HG02973 (cell line): ENCODE data around the gene CEP85L.

Source experiments
- ATAC-seq: cut with Tn5 transposase; IDR thresholded peaks from one replicate; pipeline ENCODE4 v1.9.1; 2021; ENCODE audit warnings: moderate library complexity; ENCODE audit not compliant: unreplicated experiment

Gene CEP85L

DNA sequence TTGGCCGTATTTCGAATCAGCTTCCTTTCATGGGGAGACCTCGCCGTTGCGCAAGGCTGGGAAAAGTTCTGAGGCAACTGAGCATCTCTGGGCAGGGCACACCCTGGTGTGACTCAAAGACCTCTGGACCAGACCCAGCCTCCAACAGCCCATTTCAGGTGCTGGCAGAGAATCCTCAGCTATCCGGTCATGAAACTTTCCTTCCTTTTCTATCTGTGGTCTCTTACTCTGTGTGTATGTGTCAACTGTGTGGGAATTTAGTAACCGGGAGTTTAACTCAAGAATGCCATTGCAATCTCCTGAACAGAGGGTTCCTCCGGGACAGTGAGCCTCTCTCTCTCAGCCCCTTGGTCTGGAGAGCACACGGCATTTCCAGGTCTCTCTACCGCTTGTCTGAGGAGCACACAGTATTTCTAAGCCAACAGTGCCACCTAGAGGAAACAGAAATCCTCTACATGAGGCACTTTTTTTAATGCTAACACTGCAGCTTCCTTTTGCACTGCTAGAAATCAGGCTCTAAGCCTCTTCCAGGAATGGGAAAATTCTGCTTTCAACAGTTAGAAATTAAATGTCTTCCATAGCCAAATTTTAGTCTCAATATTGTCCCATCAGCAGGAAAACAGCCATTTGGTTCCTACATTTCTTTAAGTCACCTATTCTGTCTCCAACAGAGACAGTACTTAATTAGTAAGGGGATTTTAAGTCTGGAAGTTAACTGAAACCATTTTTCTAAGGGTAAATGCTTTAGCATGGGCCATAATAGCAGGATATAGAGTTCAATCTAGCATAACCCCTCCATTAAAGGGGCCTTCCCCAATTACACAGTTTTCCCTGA, 70.6 kb downstream of the CEP85L start:
- no peak for ATAC-seq

DNA sequence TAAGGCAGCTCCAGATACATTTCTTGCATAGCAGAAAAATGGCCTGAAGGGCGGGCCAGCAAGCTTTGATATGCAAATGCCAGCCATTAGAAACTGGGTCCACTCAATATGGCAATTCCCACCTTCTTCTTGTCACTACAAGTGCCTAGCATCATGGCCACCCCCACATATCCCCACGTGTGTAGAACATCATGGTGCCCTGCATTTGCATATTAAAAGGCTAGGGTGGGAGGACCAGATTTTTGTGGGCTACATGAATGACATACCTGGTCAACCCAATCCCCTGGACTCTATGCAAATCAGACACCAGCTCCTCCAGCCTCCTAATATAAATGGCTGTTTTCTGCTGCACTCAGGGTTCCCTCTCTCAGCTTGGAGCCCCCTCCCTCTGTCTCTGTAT, 71.6 kb downstream of the CEP85L start:
- ATAC-seq, result no peak

DNA sequence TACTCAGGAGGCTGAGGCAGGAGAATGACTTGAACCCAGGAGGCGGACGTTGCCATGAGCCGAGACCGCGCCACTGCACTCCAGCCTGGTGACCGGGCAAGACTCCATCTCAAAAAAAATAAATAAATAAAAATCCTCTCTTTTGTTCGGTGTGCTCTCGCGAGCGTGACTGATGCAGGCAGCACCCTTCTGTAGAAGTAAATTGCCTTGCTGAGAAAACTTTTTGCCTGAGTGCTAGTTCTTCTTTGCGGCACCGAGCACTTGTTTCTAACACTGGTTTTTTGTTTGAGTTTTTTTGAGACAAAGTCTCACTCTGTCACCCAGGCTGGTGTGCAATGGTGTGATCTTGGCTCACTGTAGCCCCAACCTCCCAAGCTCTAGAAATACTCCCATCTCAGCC, 72.8 kb downstream of the CEP85L start:
- ATAC-seq, result no peak

DNA sequence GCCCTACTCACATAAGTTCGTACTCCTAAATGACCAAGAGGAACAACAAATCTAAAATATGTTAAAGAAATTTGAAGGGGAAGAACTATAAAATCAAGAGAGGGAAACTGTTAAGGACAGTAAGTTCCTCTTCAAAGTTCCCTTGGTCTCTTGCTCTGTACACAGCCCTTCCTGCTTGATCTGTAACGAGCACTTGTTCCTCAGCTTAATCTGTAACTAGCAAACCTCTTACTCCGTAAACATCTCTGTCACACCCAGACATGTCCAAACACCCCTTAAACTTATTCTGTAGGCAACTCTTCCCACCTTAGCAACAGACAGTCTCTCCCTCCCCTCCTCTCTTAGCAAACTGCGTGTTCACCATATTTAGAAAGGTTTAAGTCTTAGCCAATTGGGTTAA, 73.4 kb downstream of the CEP85L start:
- no peak for ATAC-seq

DNA sequence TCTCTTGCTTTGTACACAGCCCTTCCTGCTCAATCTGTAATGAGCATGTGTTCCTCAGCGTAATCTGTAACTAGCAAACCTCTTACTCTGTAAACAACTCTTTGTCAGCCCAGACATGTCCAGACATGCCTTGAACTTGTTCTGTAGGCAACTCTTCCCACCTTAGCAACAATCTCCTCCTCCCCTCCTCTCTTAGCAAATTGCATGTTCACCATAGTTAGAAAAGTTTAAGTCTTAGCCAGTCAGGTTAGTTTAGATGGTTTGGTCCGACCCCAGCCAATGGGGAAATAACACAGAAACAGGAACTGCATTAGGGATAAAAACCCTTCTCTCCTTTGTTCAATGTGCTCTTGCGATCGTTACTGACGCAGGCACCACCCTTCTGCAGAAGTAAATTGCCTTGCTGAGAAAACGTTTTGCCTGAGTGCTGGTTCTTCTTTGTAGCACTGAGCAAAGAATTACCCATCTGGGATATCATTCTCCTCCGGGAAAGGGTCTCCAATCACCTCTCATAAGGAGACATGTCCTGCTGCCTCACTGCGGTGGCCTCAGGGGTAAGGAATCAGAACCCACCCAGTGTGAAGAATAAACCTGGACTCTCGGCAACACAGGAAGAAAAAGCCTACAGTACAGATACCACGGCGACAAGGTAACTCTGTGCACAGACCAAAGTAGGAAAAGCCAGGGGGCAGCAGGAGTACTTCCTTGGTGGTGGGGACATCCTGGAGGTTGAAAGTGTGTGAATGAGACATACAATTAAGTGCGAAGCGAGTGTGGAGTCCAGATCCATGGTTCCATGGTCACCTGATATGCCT, 77.1 kb downstream of the CEP85L start:
- no peak for ATAC-seq

DNA sequence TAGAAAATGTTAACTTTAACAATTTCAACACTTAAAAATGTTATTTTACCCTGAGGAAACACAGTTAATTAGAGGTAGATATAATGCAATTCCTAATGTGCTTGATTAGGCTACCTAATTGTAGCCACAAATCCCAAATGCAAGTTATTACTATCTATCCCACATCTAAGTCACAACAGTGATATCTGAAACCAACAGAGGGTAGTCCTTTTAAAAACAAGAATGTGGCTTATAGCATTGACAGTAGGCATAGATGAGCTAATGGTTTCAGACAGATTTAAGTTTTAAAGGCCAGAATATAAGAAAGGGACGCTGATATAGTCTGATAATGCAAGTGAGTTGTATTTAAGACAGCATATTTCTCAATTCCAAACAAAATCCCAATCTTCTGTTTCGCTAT, 80.3 kb downstream of the CEP85L start:
- ATAC-seq, result no peak

DNA sequence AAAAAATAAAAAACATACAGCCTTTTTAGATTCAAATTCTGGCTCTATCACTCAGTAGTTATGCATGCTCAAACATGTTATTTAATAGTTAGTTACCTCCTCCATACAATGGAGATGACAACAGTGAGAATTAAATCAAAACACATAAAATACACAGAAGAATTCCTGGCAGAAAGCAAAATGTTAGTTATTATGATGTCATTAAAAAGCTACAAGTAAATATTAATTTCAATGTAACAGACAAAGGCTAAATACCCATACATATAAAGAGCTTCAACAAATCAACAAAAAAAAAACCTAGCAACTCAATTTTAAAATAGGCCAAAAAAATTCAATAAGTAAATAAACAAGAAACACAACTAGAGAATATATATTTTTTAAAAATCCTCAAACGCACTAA, 81.9 kb downstream of the CEP85L start:
- ATAC-seq, result no peak

DNA sequence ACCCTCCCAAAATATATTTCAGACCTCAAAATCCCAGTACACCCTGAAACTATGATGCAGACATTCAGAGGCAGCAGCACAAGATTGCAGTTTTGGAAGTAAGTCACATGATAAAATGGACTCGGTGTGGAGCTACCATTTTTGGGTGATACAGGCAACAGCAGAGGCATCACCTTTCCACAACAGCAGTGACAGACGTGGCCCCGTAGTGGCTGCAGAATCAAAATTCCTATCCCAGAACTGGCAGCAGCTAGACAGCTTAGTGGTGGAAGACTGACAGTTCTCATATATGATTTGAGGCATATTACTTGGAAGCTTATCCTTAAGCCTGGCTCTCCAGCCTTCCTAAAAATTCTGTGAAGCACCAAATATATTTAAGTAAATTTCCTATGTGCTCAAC, 83.4 kb downstream of the CEP85L start:
- ATAC-seq, result no peak

DNA sequence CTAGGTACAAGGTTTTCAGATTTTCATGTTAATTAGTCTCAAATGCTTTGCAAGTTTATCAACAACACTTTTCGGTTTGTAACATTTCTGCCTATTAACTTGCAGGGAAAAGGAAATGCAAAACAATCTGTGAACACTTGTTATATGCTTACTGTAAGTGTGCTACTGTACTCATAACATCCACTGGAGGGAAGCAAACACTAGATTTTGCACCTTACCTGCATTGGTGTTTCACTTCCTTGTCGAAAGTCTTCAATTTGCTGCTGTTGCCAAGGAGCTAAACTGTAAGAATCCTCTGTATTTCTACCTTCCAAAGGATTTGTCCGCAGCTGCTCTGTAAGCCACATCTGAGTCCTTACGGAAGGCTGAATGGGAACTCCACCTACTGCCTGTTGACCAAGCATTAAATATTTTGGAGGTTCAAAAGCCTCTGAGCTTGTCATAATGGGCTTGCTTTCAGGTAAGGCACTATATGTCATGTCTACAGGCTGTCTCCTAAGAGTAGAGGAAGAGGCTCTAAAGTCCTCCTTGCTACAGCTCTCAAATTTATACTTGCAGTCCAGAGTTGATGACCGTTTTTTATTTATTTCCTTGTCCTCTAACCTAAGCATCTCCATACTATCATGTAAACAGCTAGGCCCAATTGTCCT, 86.0 kb downstream of the CEP85L start:
- ATAC-seq, result peak; percentile 96

DNA sequence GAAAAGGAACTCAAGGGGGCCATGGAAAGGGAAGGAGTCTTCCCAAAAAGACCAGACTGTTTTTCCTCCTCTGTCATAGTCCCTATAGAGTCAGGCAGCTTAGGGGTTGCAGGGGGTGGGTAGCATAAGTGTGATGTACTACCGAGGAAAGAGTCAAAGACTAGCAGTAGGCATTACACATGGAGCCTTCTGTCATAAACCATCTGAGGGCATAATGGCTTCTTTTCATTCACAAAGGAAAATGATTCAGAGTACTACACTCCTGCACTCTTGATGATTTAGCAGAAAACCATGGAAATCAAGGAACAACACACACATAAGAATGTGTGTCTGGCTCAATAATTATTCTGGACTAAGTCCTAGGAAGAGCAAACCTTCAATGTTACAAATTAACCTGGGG, 88.4 kb downstream of the CEP85L start:
- no peak for ATAC-seq

DNA sequence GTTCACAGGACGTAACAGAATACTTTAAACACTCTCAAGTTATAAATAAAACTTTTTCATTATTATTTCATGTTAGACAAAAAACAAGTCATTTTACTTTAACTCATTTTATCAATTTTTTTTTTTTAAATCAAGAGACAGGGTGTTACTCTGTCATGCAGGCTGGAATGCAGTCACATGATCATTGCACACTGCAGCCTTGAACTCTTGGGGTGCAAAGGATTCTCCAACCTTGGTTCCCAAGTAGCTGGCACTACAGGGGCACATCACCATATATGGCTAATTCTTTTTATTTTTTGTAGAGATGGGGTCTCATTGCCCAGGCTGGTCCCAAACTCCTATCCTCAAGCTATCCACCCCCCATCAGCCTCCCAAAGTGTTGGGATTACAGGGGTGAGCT, 89.1 kb downstream of the CEP85L start:
- no peak for ATAC-seq

DNA sequence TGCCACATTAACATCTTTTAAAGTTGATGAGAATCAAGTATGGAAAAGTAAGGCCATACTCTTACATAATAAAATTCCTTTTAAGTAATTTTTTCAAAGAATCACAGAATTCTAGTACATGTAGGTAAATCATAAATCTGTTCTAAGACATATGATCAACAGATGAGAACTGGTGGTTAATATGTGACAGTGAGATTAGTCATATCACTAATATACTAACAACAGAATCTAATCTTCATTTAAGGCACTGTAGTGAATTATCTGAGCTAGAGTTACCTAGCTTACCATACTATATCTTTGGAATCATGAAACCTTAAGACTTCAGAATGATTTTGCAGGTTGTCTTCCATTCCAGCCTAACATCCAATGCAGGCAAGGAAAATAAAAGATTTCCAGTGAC, 91.7 kb downstream of the CEP85L start:
- ATAC-seq, result peak; percentile 85

DNA sequence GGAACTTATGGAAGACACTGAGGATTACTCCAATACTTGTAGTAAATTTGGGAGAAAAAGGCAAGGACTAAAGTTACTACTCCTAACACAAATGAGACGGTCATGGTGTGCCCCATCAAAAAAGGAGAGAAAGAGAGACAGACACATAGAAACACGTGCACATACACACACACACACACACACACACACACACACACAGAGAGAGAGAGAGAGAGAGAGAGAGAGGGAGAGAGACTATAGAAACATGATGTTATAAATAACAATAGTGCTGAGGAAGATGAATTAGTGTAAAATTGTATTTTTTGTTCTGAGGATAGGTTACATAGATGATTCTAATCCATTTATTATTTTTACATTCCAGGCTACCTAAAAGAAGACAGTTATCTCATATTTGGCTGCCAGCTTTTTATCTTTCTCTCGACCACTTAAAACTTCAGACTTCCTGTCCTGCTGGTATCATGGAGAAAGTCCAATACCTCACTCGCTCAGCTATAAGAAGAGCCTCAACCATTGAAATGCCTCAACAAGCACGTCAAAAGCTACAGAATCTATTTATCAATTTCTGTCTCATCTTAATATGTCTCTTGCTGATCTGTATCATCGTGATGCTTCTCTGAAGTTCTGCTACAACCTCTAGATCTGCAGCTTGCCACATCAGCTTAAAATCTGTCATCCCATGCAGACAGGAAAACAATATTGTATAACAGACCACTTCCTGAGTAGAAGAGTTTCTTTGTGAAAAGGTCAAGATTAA, 92.8 kb downstream of the CEP85L start:
- ATAC-seq, result no peak

DNA sequence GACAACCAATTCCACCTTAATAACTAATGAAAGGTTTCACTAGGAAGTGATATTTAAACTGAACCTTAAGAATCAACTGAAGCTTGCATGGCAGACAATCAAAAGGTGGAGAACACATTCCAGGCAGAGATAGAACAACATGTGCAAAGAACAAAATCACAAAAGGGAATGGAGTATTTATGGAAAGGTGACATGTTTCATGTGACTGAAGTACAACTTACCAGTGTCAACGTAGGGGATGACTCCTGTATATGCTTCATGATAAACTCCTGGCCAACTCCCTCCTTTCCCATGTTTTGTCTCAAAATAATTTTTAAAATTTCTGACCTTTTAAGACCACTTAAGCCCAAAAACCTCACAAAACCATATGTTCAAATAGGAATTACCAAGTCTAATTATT, 96.7 kb downstream of the CEP85L start:
- ATAC-seq, result no peak

DNA sequence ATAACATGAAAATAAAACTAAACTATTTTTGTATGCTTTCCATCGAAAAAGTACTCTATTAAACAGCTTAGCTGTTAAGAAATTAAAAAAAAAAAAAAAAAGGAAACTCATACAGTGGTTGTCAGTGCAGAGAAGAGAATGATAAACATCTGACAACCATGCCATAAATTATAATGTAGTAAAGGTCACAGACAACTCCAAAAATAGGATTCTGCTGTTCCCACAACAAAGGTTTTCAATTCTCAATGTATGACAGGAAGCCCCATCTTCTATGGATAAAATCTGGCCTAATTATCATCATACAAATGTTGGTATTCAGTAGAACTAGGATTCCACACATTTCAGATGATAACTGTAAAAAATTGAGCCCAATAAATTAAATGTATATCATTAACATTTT, 98.3 kb downstream of the CEP85L start:
- no peak for ATAC-seq

DNA sequence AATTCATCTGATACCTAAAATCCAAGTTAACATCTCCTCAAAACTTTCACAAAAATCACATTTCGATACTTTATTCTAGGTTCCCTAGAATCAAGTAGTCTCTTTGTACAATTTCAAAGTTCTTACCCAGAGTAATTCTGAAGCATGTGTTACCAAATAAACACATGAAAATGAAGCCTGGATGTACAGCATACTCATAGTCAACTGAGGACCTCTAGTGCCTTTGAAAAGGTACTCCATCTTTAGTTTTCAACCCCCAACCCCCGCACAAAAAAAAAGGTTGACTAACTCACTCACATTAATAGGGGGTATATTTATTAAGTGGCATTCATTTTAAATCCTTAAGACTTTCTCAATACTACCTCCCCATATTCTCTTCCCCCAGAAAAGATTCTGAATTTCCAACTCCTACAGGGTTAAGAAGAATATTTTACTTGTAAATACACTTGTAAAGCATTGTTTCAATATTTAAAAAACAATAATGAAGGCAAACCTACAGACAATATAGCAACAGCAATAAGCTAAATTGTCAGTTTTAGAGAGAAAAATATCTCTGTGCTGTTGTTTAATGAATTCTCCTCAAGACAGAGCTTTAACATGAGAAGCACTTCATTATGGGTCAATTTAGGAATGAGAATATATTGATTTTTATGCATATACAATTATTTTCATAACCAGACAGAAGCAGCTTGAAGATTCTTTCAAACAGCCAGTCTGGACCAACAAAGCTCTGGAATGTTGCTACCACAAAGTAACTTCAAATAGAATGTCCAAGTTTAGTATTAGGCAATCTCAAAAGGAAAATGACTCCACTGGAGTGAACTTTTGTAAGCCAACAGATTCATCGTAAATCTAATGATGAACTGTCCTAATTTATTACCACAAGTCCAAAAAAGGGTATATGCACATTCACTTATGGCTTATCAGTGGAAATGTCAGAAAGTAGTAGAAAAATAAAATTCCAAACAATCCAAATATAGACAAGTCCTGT, 100.0 kb downstream of the CEP85L start:
- ATAC-seq, result peak; percentile 95

DNA sequence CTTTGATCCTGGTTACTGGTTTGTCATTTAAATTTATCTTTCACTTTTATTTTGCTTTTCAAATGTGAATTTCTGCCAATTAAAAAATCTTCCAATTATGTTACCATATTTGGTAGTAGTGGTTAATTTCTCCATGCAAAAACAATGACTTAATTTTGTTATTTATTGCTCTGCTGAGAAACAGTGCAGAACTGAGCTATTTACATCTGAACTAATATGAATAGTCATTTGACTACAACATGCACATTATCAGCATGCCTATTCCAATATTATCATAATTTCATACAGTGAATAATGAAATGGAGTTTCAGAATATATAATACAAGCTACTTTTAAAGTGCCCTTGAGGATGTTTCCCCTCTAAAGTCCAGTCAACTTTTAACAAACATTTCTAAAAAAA, 102.8 kb downstream of the CEP85L start:
- no peak for ATAC-seq

DNA sequence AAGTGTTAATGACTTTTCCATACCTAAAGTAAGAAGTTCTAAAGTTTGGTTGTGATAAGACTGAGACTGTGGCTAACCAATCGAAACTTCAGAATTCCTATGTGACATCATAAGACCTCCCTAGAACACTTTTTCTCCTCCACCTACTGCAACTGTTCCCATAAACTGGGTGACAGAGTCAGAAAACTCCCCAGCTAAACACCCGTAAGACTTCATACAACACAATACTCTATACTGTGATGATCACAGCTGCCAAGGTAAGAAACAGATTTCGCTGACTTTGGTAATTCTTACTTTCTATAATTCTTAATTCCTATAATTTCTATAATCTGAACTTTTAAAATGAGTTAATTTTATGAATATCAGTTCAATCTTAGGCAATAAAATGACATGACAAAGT, 103.3 kb downstream of the CEP85L start, which contains the start of gene PLN:
TSS of gene PLN (plus strand) at position 161 of the 400 bp plus-strand sequence. CDS start 10,626 bp downstream, outside the sequence.
- no peak for ATAC-seq

DNA sequence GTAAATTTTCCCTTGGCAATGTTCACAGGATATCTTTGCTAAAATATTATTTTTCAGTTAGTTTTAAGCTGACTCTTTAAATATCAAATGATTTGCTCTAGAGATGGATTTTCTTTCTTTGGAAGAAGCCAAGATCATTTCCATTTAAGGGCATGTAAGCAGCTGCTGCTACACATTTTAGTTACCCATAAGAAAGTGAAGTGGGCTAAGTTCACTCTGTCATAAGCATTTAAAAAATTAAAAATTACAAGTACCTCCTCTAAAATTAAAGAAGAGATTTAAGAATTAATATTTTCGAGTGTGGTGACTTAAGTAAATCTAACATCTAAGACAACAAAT, 104.5 kb downstream of the CEP85L start:
- ATAC-seq, result no peak
